HG02642 (cell line): ENCODE data around the gene GPR160.
"Not testable (repeated sequence)": the region's sequence is repeated elsewhere in the genome, so short reads cannot be mapped to it uniquely, and the experiment has no call there.

Experiments used
- ATAC-seq: cut with Tn5 transposase; IDR thresholded peaks from one replicate; pipeline ENCODE4 v1.9.1; 2021; ENCODE audit warnings: mild to moderate bottlenecking; ENCODE audit not compliant: unreplicated experiment, poor library complexity

GPR160 gene

GRCh38 chr3:170037463-170038433 lies at the start of gene GPR160:
Gene GPR160, plus strand, starts transcription at chr3:170037995. Its CDS starts 45,978 bp downstream, at chr3:170083973.
- peak; percentile 84 for ATAC-seq

DNA sequence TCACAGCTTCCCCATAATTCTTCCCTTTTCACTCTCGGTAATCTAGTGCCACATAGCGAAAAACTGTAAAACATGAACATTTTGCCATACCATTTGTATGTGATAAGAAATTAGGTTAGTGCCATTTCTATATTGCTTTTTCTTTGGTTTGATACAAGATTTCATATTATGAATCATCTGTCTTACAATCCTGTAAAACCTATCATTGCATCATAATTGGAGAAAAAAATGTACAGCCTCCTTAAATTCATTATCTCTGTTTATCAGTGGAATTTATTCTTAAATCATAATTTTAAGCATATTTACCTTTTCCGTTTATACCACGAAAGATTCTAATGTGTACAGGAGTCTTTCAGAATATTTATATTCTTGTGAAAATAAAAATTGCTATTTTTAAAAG lies 47.4 kb upstream of the GPR160 start:
- no peak for ATAC-seq

DNA sequence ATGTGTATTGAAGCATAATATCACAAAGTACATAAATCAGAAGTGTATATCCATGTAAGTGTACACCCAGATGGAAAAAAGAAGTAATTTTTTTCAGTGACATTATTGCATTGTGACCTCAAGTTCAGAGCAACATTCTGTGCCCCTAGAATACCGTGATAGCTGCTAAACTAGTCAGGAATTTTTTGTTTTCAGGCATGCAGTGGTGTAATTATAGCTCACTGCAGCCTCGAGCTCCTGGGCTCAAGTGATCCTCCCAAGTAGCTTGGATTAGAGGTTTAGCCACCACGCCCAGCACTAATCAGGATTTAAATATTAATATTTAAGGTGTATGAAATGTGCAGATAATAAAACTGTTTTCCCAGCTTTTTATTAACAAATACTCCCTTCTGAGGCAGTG lies 45.6 kb upstream of the GPR160 start:
- ATAC-seq = no peak

DNA sequence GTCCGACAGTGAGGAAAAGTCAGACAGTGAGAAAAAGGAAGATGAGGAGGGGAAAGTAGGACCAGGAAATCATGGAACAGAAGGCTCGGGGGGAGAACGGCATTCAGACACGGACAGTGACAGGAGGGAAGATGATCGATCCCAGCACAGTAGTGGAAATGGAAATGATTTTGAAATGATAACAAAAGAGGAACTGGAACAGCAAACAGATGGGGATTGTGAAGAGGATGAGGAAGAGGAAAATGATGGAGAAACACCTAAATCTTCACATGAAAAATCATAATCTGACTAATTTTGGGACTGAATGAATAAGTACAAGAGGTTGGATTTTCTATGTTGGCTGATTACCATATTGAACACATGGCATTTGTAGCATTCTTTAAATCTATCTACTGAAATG lies 45.0 kb upstream of the GPR160 start:
- ATAC-seq = no peak

DNA sequence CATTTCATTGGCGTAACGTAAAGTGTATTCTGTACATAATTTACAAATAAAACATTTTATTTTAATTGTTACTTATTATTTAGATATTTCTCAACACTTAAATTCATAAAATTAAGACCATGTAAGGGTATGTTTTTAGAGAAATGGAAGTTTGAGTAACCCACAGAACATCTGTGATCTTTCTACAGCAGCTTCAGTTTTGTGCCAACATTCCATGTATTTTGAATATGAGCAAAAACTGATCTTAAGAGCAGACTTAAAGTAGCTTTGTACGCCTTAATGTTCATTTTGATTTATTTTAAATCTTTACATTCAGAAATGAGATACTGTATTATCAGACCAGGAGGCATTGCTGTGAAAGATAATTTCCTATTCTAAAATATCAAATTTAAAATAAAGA lies 44.0 kb upstream of the GPR160 start:
- ATAC-seq = no peak

GRCh38 chr3:169996063-169996462 lies 41.7 kb upstream of the GPR160 start:
- ATAC-seq = no peak

DNA sequence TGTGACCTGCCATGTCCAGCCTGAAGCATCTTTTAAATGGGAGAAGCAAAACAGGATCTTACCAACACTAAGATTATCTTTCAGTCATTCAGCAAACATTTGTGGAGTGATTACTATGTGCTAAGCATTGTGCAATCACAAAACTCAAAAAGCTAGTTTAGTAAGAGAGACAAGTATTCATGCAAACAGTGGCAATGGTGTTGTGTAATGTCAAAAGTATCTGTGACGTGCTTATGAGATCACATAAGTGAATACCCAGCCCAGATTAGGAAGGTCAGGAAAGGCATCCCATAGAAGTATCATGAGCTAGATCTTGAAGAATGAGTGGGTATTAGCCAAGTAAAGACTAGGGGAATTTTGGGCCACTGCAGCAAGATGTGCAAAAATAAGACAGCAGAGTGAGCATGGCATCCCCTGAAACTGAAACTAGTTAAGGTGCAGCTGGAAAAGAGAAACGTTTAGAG lies 39.1 kb upstream of the GPR160 start:
- peak; percentile 43 for ATAC-seq

DNA sequence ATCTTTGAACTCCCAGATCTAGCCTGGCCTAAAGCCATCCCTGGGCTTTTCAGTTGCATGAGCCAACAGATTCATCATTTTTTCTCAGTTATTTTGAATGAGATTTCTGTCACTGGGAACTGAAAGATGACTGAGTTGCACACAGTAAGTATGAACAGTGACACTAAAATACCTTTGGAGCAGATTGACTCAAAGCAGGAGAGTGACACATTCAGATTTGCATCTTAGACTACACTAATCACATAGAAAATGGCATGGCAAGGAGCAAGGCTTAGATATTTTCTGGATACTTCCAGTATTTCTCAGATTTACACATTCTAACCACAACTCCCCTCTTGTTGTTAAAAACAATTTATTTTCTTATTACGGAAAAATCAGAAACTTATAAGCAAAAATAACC lies 38.4 kb upstream of the GPR160 start:
- peak; percentile 81 for ATAC-seq

- ATAC-seq = no peak
Observed at GRCh38 chr3:170000051-170000450, 37.7 kb upstream of the GPR160 start.

DNA sequence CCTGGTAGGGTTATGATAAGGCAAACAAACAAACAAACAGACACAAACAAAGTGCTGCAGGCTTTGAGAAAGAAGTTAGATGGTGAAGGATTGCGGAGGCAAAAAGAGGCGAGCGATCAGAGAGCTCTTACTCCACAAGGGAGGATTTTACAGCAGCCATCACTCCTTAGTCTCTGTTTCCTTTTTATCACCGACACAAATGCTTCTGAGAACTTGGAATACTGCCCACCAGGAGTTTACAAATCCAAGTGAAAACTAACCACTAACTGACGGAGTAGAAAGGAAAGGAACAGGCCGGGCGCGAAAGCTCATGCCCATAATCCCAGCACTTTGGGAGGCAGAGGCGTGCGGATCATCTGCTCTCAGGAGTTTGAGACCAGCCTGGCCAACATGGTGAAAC lies 35.6 kb upstream of the GPR160 start:
- ATAC-seq = no peak

DNA sequence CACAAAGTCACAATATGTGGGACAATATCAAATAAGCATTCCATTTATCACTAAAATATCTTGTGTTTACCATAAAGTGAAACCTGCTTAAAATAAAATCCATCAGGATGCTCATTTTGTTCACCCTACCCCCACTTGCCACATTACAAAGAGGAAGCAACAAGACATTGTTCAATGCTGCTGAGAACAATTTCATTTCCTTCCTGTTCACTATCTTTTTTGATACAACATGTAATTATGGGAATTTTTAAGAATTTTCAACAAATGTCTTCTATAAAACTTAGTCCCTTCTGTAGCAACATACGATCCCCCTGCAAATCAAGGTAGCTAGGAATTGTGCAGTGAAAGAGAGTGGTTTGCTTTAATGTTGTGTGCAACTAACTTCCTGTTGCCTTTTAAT lies 34.9 kb upstream of the GPR160 start:
- no peak for ATAC-seq

GRCh38 chr3:170003881-170004356 lies 33.9 kb upstream of the GPR160 start:
- ATAC-seq = no peak

- peak; percentile 87 for ATAC-seq
Observed at GRCh38 chr3:170007031-170007663, 30.6 kb upstream of the GPR160 start.

GRCh38 chr3:170010498-170010897 lies 27.3 kb upstream of the GPR160 start:
- ATAC-seq = peak; percentile 54

GRCh38 chr3:170012683-170013400 lies 25.0 kb upstream of the GPR160 start:
- ATAC-seq = no peak

DNA sequence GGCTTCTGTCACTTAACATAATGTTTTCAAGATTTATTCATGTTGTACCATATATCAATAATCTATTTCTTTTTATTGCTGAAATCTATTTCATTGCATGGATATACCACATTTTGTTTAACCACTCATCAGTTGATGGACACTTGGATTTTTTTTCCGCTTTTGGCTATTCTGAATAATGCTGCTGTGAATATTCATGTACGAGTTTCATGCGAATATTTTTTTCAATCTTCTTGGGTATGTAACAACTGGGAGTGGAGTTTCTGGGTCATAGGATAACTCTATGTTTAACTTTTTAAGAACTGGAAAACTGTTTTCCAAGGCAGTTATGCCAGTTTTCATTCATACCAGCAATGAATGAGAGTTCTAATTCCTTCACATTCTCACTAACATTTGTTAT lies 21.7 kb upstream of the GPR160 start:
- ATAC-seq = no peak

DNA sequence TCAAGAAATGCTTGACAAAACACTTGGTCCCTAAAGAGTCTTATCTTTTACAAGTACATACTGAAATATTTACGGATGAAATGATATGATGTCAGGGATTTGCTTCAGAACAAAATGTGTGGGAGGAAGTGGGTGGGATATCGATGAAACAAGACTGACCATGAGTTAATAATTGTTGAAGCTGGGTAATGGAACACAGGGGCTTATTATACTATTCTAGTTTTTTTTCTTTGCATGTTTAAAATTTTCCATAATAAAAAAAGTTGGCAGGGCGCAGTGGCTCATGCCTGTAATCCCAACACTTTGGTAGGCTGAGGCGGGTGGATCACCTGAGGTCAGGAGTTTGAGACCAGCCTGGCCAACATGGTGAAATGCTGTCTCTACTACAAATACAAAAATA lies 18.5 kb upstream of the GPR160 start:
- ATAC-seq = not testable (repeated sequence)

DNA sequence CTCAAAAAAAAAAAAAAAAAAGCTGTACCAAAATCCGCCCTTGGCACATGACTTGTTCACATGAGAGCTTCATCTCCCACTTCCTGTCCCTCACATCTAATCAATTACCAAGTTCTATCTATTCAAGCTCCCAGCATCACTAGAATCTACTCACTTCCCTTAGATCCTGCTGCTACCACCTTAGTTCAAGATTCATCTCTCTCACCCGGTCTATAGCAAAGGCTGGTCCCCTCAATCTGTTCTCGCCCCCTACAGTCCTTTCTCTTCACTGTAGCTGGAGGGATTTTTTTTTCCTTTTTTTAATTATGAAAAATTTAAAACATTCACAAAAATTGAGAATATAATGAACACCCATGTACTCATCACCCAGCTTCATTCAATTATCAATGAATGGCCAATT lies 16.7 kb upstream of the GPR160 start:
- no peak for ATAC-seq

DNA sequence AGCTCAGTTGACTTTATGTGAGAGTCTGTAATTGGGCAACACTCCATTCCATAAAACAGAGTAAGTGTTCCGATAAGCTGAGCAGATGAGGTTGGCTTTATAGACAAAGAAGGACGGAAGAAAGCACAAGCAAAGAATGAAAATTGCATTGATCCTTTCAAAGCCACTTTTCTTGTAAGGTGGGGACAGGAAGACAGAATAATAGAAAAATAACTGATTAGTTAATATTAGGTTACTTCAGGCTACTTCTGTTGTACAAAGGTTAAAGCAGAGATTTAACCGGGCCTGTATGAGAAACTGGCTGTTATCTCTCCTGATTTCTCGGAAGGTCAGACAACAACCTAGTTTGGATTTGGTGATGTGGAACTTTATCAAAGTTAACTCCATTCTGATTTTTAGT lies 15.5 kb upstream of the GPR160 start:
- ATAC-seq = no peak

DNA sequence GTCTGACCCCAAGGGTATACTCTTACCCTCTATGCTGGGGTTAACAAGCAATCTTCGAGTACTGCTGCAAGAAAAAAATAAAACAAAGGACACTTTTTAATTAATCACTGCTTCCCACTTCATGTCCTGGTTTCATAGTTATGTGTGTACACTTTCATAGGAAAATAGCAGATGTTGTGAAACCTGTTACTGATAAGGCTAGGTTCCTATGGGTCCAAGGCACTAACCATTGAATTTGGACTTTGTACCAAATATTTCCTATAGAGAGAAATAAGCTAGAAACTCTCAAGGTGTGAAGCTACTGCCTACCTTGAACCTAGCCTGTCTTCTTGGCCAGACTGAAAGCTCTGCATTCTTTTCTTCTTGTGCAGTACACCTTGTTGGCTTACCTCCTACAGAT lies 14.6 kb upstream of the GPR160 start:
- no peak for ATAC-seq

- no peak for ATAC-seq
Observed at GRCh38 chr3:170024581-170024980, 13.2 kb upstream of the GPR160 start.
